Measurements from ENCODE around the gene MIR17HG. TPM values are rescaled to one million over a fixed set of nuclear protein-coding genes. Genes with fewer than 3 reads are reported as not detected.
"Not testable (repeated sequence)": the region's sequence is repeated elsewhere in the genome, so short reads cannot be mapped to it uniquely, and the experiment has no call there.

The MIR17HG gene
- total RNA-seq (2014; rRNA removed; shearing (Covaris generic); ENCODE audit: low replicate concordance) = 3.5 and 4.0 TPM in 2 replicates

- H3K27me3 ChIP-seq = peaks cover 46% of the 10 kb centered on the region
- DNase-seq = peak; percentile 89
- peaks cover 35% of the 10 kb centered on the region for H3K36me3 ChIP-seq
- H3K4me3 ChIP-seq = peak within 1 kb of the TSS; percentile 77
- H3K9me3 ChIP-seq = no peaks in the 10 kb centered on the region
Observed at GRCh38 chr13:91347202-91347995, at the start of gene MIR17HG. Gene MIR17HG (plus strand): TSS chr13:91347687.

DNA sequence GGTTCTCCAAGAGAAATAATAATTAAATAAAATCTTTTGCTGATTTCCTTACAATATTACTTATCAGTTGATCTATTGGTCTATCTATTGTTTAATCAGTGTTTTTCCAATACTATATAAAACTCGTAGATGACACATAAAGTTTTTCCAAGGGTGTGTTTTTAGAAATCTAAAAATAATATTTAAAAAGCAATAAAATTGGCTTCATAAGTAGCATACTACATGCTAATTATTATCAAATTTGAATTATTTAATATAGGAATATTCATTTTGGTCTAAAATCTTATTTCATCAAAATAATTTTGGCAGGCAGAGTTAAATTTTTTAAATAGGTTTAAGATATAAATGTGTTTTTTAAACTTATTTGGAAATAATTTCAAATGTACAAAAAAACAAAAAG lies 49.4 kb upstream of the MIR17HG start:
- DNase-seq = no peak
- H3K36me3 ChIP-seq = no peaks in the 10 kb centered on the region

DNA sequence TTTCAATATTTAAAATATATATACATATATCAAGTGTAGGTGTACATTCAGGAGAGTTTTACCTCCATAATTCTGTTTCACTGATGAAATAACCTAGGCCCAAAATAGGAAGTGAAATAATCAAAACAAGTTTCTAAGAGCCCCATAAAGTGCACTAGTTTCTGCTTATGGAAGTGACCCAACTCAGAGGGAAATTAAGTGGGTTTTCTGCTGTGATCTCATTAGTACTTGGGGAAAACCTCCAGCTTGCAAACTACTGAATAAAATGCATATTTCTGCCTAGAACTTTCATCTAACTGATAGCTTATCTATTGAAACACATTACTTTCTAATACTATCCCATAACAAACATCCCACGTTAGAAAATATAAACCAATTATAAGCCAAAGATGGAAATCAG lies 45.4 kb upstream of the MIR17HG start:
- Histone ChIP-seq H3K27me3 (no peaks in the 10 kb centered on the region), H3K4me3 (no peak overlapping the region), H3K9me3 (no peaks in the 10 kb centered on the region), H3K36me3 (no peaks in the 10 kb centered on the region)
- DNase-seq = no peak

More for the DNA sequence above, 49.4 kb upstream of the MIR17HG start:
- Histone ChIP-seq H3K27me3 (no peaks in the 10 kb centered on the region; the same call in 1 of the 2 replicates), H3K4me3 (no peak overlapping the region), H3K9me3 (no peaks in the 10 kb centered on the region)

GRCh38 chr13:91303031-91303430 lies 44.5 kb upstream of the MIR17HG start:
- Histone ChIP-seq H3K36me3 (no peaks in the 10 kb centered on the region), H3K27me3 (no peaks in the 10 kb centered on the region), H3K4me3 (no peak overlapping the region), H3K9me3 (no peaks in the 10 kb centered on the region)
- no peak for DNase-seq

DNA sequence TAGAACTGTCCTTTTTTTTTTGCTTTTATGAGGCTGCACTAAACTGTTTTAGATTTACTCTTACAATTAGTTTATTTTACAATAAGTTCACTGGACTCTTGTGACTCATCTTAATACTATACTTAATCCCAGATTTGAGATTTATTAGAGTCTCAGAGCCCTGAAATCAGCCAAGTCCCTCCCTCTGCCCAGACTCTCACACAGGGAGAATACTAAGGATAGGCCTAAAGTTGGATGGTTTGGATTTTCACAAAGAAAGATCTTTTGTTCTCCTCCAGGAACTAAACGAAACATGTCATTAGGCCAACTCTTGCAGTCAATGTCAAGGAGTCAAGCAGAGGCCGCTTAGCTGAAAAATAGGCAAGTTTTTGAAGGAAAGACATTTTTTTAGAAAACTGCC lies 42.7 kb upstream of the MIR17HG start:
- Histone ChIP-seq H3K27me3 (no peaks in the 10 kb centered on the region), H3K36me3 (no peaks in the 10 kb centered on the region), H3K4me3 (no peak overlapping the region), H3K9me3 (no peaks in the 10 kb centered on the region)
- no peak for DNase-seq

GRCh38 chr13:91305652-91306051 lies 41.8 kb upstream of the MIR17HG start:
- Histone ChIP-seq H3K4me3 (no peak overlapping the region), H3K9me3 (no peaks in the 10 kb centered on the region), H3K36me3 (no peaks in the 10 kb centered on the region), H3K27me3 (no peaks in the 10 kb centered on the region)
- no peak for DNase-seq

GRCh38 chr13:91307887-91308286 lies 39.6 kb upstream of the MIR17HG start:
- no peak for DNase-seq
- Histone ChIP-seq H3K27me3 (no peaks in the 10 kb centered on the region; the same call in 1 of the 2 replicates), H3K9me3 (no peaks in the 10 kb centered on the region), H3K36me3 (no peaks in the 10 kb centered on the region), H3K4me3 (no peak overlapping the region)

GRCh38 chr13:91308299-91308698 lies 39.2 kb upstream of the MIR17HG start:
- H3K36me3 ChIP-seq = no peaks in the 10 kb centered on the region
- H3K4me3 ChIP-seq = no peak overlapping the region
- H3K27me3 ChIP-seq = peaks cover 4% of the 10 kb centered on the region
- DNase-seq = no peak
- no peaks in the 10 kb centered on the region for H3K9me3 ChIP-seq

DNA sequence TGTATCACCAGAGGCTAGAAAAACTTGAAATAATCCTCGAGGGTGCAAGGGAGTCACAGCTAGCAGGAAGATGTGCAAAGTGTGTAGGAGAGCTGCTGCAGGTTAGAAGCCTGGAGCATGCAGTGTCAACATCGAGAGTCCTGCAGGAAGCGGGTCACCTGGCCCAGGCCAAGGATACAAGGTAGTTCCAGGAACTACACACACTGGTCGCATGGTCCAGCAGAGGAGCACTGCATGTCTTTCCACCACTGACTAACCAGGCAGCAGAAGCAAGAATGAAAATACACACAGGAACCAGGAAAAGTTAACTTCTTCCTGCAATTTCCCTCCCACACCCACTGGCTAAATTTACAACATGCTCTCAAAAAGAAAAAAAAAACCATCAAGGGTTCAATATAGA lies 36.0 kb upstream of the MIR17HG start:
- Histone ChIP-seq H3K27me3 (peaks cover 31% of the 10 kb centered on the region), H3K9me3 (no peaks in the 10 kb centered on the region), H3K36me3 (no peaks in the 10 kb centered on the region), H3K4me3 (no peak overlapping the region)
- DNase-seq = no peak

DNA sequence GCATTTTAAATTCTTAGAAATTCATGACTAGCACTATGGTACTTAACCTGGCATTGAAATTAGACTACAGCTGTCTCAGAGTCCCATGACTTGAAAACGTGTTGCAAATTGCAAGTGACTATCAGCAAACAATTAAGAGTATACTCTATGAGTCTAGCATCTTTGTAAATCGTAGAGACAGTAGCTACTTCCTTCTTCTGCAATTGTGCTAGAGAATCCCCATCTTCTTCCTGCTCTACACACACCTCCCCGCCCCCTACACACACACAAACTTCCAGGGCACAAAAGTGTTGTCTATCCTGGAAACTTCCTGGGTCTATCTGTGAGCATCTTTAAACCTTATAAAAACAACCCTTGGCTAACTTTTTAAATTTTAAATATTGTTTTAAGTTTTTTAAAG lies 35.2 kb upstream of the MIR17HG start:
- no peaks in the 10 kb centered on the region for H3K9me3 ChIP-seq
- H3K36me3 ChIP-seq = no peaks in the 10 kb centered on the region
- no peak for DNase-seq
- no peak overlapping the region for H3K4me3 ChIP-seq
- peaks cover 31% of the 10 kb centered on the region for H3K27me3 ChIP-seq

GRCh38 chr13:91313103-91313502 lies 34.4 kb upstream of the MIR17HG start:
- peaks cover 31% of the 10 kb centered on the region for H3K27me3 ChIP-seq
- H3K36me3 ChIP-seq = no peaks in the 10 kb centered on the region
- no peaks in the 10 kb centered on the region for H3K9me3 ChIP-seq
- no peak overlapping the region for H3K4me3 ChIP-seq
- DNase-seq = no peak

GRCh38 chr13:91313581-91313980 lies 33.9 kb upstream of the MIR17HG start:
- DNase-seq = no peak
- H3K9me3 ChIP-seq = no peaks in the 10 kb centered on the region
- H3K4me3 ChIP-seq = no peak overlapping the region

DNA sequence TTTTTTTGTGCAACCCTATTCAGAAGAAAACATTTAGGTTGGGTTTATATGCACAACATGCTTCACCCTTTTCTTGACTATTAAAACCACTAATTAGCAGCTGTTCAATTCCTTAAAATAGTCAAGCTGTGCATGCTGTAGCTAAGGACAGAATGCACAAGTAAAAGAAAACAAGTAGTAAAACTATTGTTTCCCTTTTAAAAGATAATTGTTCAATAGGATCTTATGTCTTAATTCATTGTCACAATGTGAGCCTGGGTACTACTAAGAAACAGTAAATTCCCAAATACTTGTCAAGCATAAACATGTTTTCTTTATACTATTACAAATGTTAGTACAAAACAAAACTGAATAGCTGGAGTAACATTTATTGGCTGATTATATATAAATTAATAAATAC lies 32.6 kb upstream of the MIR17HG start:
- no peak for DNase-seq
- Histone ChIP-seq H3K4me3 (no peak overlapping the region), H3K27me3 (peaks cover 31% of the 10 kb centered on the region), H3K9me3 (no peaks in the 10 kb centered on the region), H3K36me3 (no peaks in the 10 kb centered on the region)

More at GRCh38 chr13:91313581-91313980, 33.9 kb upstream of the MIR17HG start:
- H3K36me3 ChIP-seq = no peaks in the 10 kb centered on the region
- peaks cover 31% of the 10 kb centered on the region for H3K27me3 ChIP-seq

DNA sequence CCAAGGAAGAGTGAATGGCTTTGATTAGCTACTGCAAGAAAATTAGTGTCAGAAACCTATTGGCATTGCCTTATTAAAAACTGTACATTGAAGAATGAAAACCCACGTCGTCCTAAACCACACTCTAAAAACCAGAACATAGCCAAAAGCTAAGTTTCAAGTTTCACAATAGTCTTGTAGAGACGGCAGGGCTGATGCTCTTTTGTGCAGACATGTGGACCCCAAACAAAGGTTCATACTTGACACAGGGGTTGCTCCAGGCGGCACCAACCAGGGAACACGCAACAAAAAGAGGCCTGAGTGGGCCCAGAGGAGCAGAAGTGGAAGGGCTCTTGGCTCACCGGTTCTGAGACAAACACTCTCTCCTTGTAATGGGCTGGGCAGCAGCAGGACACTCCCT lies 28.6 kb upstream of the MIR17HG start:
- no peaks in the 10 kb centered on the region for H3K36me3 ChIP-seq
- DNase-seq = no peak
- peaks cover 23% of the 10 kb centered on the region for H3K27me3 ChIP-seq
- H3K9me3 ChIP-seq = no peaks in the 10 kb centered on the region
- H3K4me3 ChIP-seq = no peak overlapping the region

DNA sequence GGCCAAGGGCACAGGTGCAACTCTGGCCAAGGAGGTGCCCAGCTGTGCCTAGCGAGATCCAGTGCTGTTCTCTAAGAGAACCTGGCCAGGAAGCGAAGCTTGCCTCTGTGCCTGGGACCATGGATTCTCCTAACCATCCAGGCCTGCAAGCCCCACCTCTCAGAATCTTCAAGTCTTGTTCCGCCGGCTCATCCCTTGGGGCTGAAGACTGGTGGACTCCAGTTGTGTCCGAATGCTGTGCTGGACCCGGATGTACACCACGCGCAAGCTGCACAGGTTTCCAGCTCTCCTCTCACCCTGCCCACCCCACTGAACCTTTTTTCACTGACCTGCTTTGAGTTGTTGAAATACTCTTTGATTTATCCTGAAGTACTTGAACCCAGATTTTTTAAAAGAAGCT lies 27.5 kb upstream of the MIR17HG start:
- Histone ChIP-seq H3K27me3 (peaks cover 14% of the 10 kb centered on the region), H3K9me3 (no peaks in the 10 kb centered on the region), H3K4me3 (no peak overlapping the region), H3K36me3 (no peaks in the 10 kb centered on the region)
- DNase-seq = no peak

GRCh38 chr13:91320990-91321389 lies 26.5 kb upstream of the MIR17HG start:
- H3K27me3 ChIP-seq, H3K36me3 ChIP-seq, H3K9me3 ChIP-seq, DNase-seq, H3K4me3 ChIP-seq: not testable (repeated sequence)

GRCh38 chr13:91323349-91323748 lies 24.1 kb upstream of the MIR17HG start:
- no peaks in the 10 kb centered on the region for H3K36me3 ChIP-seq
- no peak overlapping the region for H3K4me3 ChIP-seq
- H3K27me3 ChIP-seq = peaks cover 17% of the 10 kb centered on the region
- DNase-seq = no peak
- no peaks in the 10 kb centered on the region for H3K9me3 ChIP-seq

DNA sequence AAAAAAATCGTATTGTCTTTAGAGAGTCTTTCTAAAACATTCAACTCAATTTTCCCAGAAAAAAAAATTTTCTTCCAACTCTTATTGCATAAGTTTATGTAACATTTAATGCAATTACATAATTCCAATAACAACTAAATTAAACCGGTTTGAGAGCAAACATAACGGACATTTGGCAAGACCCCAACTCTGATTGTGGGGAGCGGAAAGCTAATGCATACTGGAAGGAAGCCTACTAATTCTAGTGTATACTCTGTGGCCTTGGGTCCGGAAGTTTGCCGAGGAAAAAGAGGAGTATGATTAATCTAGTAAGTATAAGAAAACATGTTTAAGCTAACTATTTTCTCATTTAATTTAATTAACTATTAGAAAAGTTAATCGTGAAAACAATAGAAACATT lies 21.3 kb upstream of the MIR17HG start:
- no peaks in the 10 kb centered on the region for H3K9me3 ChIP-seq
- DNase-seq = no peak
- H3K36me3 ChIP-seq = no peaks in the 10 kb centered on the region
- no peak overlapping the region for H3K4me3 ChIP-seq
- peaks cover 22% of the 10 kb centered on the region for H3K27me3 ChIP-seq

All from MG63 (cell line).